HepG2 (cell line): ENCODE measurements around the gene EBF3. TPM values are rescaled to one million over a fixed set of nuclear protein-coding genes. Genes with fewer than 3 reads are reported as not detected.

Experiments used
- ATAC-seq: fragments of 200-7000 bp; cut with Tn5 transposase; 3 replicates; pipeline ENCODE4 v1.9.1; 2020; ENCODE audit warnings: mild to moderate bottlenecking, moderate library complexity
- BruUV-seq: library from RNA; stranded (reverse); fragments of 400-500 nt; replicated peaks from 2 replicates; lab custom pipeline; 2021; lab: Mats Ljungman, UMichigan
- CTCF ChIA-PET: fragments of 300-600 bp; formaldehyde crosslinking; extraction: SDS; loops from one replicate; lab custom pipeline; 2021; ENCODE audit warnings: low total read pairs, inconsistent platforms, low intra/inter-chr PET ratio; lab: Yijun Ruan, JAX
- POLR2A ChIA-PET: fragments of 350-600 bp; sonication (Branson Sonifier 250); formaldehyde crosslinking; loops from one replicate; lab custom pipeline; 2020; ENCODE audit warnings: antibody characterized with exemption, inconsistent platforms; lab: Yijun Ruan, JAX
- DNase-seq: peaks from one replicate; pipeline ENCODE4 v3.0.0-alpha.2; 2015; ENCODE audit warnings: low spot score
- FAIRE-seq: peaks from 3 replicates; lab custom pipeline; 2011; peaks lifted over from hg19 to GRCh38; lab: Jason Lieb, UNC
- H2AFZ ChIP-seq: one replicate; pipeline ENCODE4 v1.6.1; 2011; ENCODE audit warnings: low read length, inconsistent platforms
- H3K27ac ChIP-seq: fragments of 300-600 bp; 3 replicates; pipeline ENCODE4 v1.8.0; 2011; ENCODE audit warnings: mixed run types, mild to moderate bottlenecking, mixed read lengths, low read length, inconsistent platforms; ENCODE audit not compliant: insufficient read depth; ENCODE audit errors: extremely low read length
- H3K27me3 ChIP-seq, 2 experiments: fragments of 200-600 bp in 1 of 2; 2 replicates in 1 of 2; 3 replicates in 1 of 2; pipeline versions ENCODE4 v1.6.0 to v1.8.0; 2011; ENCODE audit warnings: low read length in 2 of 2, mild to moderate bottlenecking in 2 of 2, moderate library complexity in 2 of 2, inconsistent platforms in 1 of 2; ENCODE audit not compliant: insufficient read depth in 2 of 2, control insufficient read depth in 1 of 2
- H3K36me3 ChIP-seq, 2 experiments: fragments of 200-600 bp in 1 of 2; replicated peaks in 1 of 2; 2 replicates in 1 of 2; 3 replicates in 1 of 2; pipeline versions ENCODE4 v1.5.1 to v1.8.0; 2011; ENCODE audit warnings: low read length in 2 of 2, inconsistent platforms in 1 of 2; ENCODE audit not compliant: insufficient read depth in 2 of 2, control insufficient read depth in 1 of 2
- H3K4me1 ChIP-seq: 2 replicates; pipeline ENCODE4 v1.5.1; 2012; ENCODE audit warnings: low read length, inconsistent platforms; ENCODE audit not compliant: insufficient read depth
- H3K4me2 ChIP-seq: 2 replicates; pipeline ENCODE4 v1.6.0; 2011; ENCODE audit warnings: low read depth, low read length, inconsistent platforms
- H3K4me3 ChIP-seq, 3 experiments: fragments of 200-600 bp in 1 of 3; sonication (generic), shearing (Covaris generic) in 1 of 3; replicated peaks in 1 of 3; 2 replicates each; pipeline ENCODE4 v1.5.1; 2011 to 2016; ENCODE audit warnings: low read length in 3 of 3, inconsistent platforms in 2 of 3, low read depth in 2 of 3, mild to moderate bottlenecking in 2 of 3, control low read depth in 1 of 3, mixed read lengths in 1 of 3; ENCODE audit not compliant: insufficient read depth in 1 of 3
- H3K79me2 ChIP-seq: one replicate; pipeline ENCODE4 v1.6.1; 2011; ENCODE audit warnings: low read length, inconsistent platforms; ENCODE audit not compliant: insufficient read depth
- H3K9ac ChIP-seq: 2 replicates; pipeline ENCODE4 v1.6.0; 2011; ENCODE audit warnings: mild to moderate bottlenecking, low read depth, low read length, inconsistent platforms; ENCODE audit not compliant: insufficient read depth
- H3K9me3 ChIP-seq: 2 replicates; pipeline ENCODE4 v1.5.1; 2012; ENCODE audit warnings: mild to moderate bottlenecking, low read length
- H4K20me1 ChIP-seq: 2 replicates; pipeline ENCODE4 v1.6.0; 2011; ENCODE audit warnings: inconsistent platforms, mild to moderate bottlenecking, low read length, moderate library complexity; ENCODE audit not compliant: insufficient read depth
- GZF1 ChIP-seq: sonication (generic); formaldehyde crosslinking; IDR thresholded peaks from 2 replicates; pipeline ENCODE4 v1.5.1; 2020; ENCODE audit warnings: mild to moderate bottlenecking, missing genetic modification reagents
- KLF12 ChIP-seq: sonication (generic); formaldehyde crosslinking; IDR thresholded peaks from 2 replicates; pipeline ENCODE4 v1.4.0; 2020; ENCODE audit warnings: missing genetic modification reagents, borderline replicate concordance
- LCORL ChIP-seq, 2 experiments: fragments of 450-650 bp in 1 of 2; sonication (generic) in 1 of 2; formaldehyde crosslinking in 1 of 2; IDR thresholded peaks; 2 replicates each; pipeline versions ENCODE4 v1.5.0 to v1.6.1; 2017 to 2020; ENCODE audit warnings: antibody characterized with exemption in 1 of 2, missing genetic modification reagents in 1 of 2
- POGZ ChIP-seq: sonication (generic); formaldehyde crosslinking; IDR thresholded peaks from 2 replicates; pipeline ENCODE4 v1.4.0; 2020; ENCODE audit warnings: mild to moderate bottlenecking, missing genetic modification reagents
- POLR2A ChIP-seq, 2 experiments: IDR thresholded peaks; 2 replicates each; pipeline ENCODE4 v1.6.1; 2011; ENCODE audit warnings: low read depth in 2 of 2, low read length in 2 of 2, mild to moderate bottlenecking in 1 of 2, moderate library complexity in 1 of 2; ENCODE audit not compliant: insufficient read depth in 1 of 2
- SALL1 ChIP-seq: sonication (generic); formaldehyde crosslinking; IDR thresholded peaks from 2 replicates; pipeline ENCODE4 v1.8.0; 2022; ENCODE audit warnings: mild to moderate bottlenecking, missing genetic modification reagents
- SAP130 ChIP-seq: IDR thresholded peaks from 2 replicates; pipeline ENCODE4 v1.6.1; 2016; ENCODE audit warnings: low read depth
- SCMH1 ChIP-seq: sonication (generic); formaldehyde crosslinking; IDR thresholded peaks from 2 replicates; pipeline ENCODE4 v1.9.0; 2021; ENCODE audit warnings: missing genetic modification reagents, mild to moderate bottlenecking, borderline replicate concordance
- SRSF1 ChIP-seq: fragments of 200-400 bp; formaldehyde crosslinking; optimal IDR thresholded peaks from 2 replicates; pipeline ENCODE3; 2017; ENCODE audit warnings: mild to moderate bottlenecking, low read depth, low read length, moderate library complexity
- TARDBP ChIP-seq: sonication (generic); formaldehyde crosslinking; IDR thresholded peaks from 2 replicates; pipeline ENCODE4 v1.8.0; 2022; ENCODE audit warnings: mild to moderate bottlenecking, missing genetic modification reagents
- TCF12 ChIP-seq, 2 experiments: fragments of 450-650 bp in 1 of 2; sonication (generic) in 1 of 2; formaldehyde crosslinking in 1 of 2; IDR thresholded peaks; 2 replicates each; pipeline versions ENCODE4 v1.6.1 to v1.8.0; 2017 to 2022; ENCODE audit warnings: antibody characterized with exemption in 1 of 2, mild to moderate bottlenecking in 1 of 2, missing genetic modification reagents in 1 of 2, moderate library complexity in 1 of 2
- TEF ChIP-seq: sonication (generic); formaldehyde crosslinking; IDR thresholded peaks from 2 replicates; pipeline ENCODE4 v1.5.0; 2020; ENCODE audit warnings: missing genetic modification reagents
- XRCC5 ChIP-seq: fragments of 200-400 bp; formaldehyde crosslinking; optimal IDR thresholded peaks from 2 replicates; pipeline ENCODE3; 2017; ENCODE audit warnings: mild to moderate bottlenecking, low read length
- ZNF253 ChIP-seq: sonication (generic); formaldehyde crosslinking; IDR thresholded peaks from 2 replicates; pipeline ENCODE4 v1.8.0; 2022; ENCODE audit warnings: mild to moderate bottlenecking, missing genetic modification reagents, borderline replicate concordance
- ZNF44 ChIP-seq: sonication (generic); formaldehyde crosslinking; IDR thresholded peaks from 2 replicates; pipeline ENCODE4 v1.5.1; 2020; ENCODE audit warnings: mild to moderate bottlenecking, missing genetic modification reagents
- ZNF546 ChIP-seq: sonication (generic); formaldehyde crosslinking; conservative IDR thresholded peaks from 2 replicates; pipeline ENCODE4 v1.8.1; 2023; ENCODE audit warnings: mild to moderate bottlenecking, missing genetic modification reagents
- ZSCAN21 ChIP-seq: sonication (generic); formaldehyde crosslinking; IDR thresholded peaks from 2 replicates; pipeline ENCODE4 v1.8.0; 2022; ENCODE audit warnings: mild to moderate bottlenecking, missing genetic modification reagents, moderate library complexity, borderline replicate concordance
- WGBS: methylation state at CpG from one replicate; pipeline ENCODE4 v1.1.6; 2017; ENCODE audit warnings: low lambda C conversion rate; 5-methylcytosine and 5-hydroxymethylcytosine counted together
- in situ Hi-C: cut with HindIII; loops from 2 replicates; pipeline ENCODE4 v1.10.0; 2017; ENCODE audit warnings: low pct_unique_long_range_greater_than_20kb; ENCODE audit not compliant: extremely low pct_ligation_motif_present
- intact Hi-C: fragments of 100-400 bp; cut with micrococcal nuclease; formaldehyde crosslinking; loops from one replicate; pipeline ENCODE4 v1.10.0; 2022; ENCODE audit not compliant: unreplicated experiment
- polyA plus RNA-seq, 8 experiments: library from polyadenylated mRNA; depleted of rRNA in 3 of 8; stranded (reverse) in 7 of 8; unstranded in 1 of 8; fragments of >200 nt; fragmentation: Illumina TruSeq in 4 of 8; extraction: Trizol in 4 of 8; gene quantifications; 2 replicates each; pipeline versions ENCODE4 v1.2.1 to v1.2.3, GENCODE V29; 2011 to 2016; ENCODE audit warnings: low read depth in 4 of 8, missing spikeins in 1 of 8, mixed read lengths in 1 of 8; ENCODE audit not compliant: insufficient read depth in 1 of 8
- total RNA-seq, 5 experiments: library from RNA; depleted of rRNA; stranded (reverse); fragments of >200 nt; fragmentation: Illumina TruSeq; extraction: Trizol; gene quantifications; 2 replicates each; pipeline ENCODE4 v1.2.3, GENCODE V29; 2016; ENCODE audit warnings: low read depth in 1 of 5
- TF ChIP-seq, protein P1 (sequence below): sonication (generic); formaldehyde crosslinking; IDR thresholded peaks from 2 replicates; pipeline ENCODE4 v1.4.0; 2020; ENCODE audit warnings: mild to moderate bottlenecking, low read depth, missing genetic modification reagents
- TF ChIP-seq, protein P2 (sequence below): sonication (generic); formaldehyde crosslinking; IDR thresholded peaks from 2 replicates; pipeline ENCODE4 v1.8.0; 2022; ENCODE audit warnings: mild to moderate bottlenecking, missing genetic modification reagents, borderline replicate concordance

EBF3 gene
- total and polyA plus RNA-seq, 2 of the 13 experiments (the other 11 are each of a cell fraction or from before 2014, with no cell fraction given), result not detected

DNA sequence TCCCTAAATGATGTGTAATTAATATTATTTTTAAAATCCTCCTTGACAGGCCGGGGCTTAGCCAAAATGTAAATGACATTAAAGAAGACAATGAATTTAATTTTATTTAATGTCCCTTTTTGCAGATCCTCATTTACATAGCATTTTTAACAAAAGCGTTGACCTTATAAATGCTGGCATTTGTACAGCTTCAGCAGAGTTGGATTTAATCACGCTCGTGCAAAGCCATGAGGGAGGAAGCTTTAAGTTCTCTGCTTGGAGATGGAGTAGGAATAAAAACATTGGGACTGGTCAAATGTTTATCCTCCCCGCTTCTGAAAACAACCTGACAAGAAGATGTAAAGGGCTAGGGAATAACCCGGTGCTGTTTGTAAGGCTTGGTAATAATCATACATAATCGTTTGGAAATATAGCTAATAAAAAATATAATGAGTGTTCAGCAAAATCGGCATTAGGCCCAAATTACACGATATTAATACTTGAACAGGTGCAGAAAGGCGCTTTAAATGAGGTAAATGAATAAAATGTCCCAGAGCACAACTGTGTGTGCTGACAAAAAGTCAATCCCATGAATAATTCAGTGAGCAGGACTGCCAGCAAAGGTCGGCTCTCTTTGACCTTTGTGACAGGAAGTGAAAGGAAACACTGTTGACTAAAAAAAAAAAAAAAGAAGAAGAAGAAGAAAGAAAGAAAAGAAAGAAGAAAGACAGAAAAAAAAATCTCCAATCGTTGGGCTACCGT is 11.5 kb downstream of the EBF3 start (continued):
- TF ChIP-seq TCF12 (IDR thresholded peaks at IDR 0.05) (no peak), TCF12 (CRISPR knock-in tag; IDR thresholded peaks at IDR 0.05) (no peak), XRCC5 (no peak), SALL1 (no peak), TARDBP (CRISPR knock-in tag) (no peak), ZNF44 (no peak), TEF (CRISPR knock-in tag) (no peak), POLR2A (IDR thresholded peaks at IDR 0.05; ENCODE audit: insufficient read depth in 1 of 2, low read depth in 2 of 2, low read length in 2 of 2) (no peak)
- TF ChIP-seq, protein P1, sequence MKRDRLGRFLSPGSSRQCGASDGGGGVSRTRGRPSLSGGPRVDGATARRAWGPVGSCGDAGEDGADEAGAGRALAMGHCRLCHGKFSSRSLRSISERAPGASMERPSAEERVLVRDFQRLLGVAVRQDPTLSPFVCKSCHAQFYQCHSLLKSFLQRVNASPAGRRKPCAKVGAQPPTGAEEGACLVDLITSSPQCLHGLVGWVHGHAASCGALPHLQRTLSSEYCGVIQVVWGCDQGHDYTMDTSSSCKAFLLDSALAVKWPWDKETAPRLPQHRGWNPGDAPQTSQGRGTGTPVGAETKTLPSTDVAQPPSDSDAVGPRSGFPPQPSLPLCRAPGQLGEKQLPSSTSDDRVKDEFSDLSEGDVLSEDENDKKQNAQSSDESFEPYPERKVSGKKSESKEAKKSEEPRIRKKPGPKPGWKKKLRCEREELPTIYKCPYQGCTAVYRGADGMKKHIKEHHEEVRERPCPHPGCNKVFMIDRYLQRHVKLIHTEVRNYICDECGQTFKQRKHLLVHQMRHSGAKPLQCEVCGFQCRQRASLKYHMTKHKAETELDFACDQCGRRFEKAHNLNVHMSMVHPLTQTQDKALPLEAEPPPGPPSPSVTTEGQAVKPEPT (CRISPR knock-in tag), result no peak

GRCh38 chr10:129951970-129952265 is 12.2 kb downstream of the EBF3 start:
- H3K4me2 ChIP-seq, result no peak overlapping the region
- no peaks in the 10 kb centered on the region for H3K36me3 ChIP-seq
- H3K27me3 ChIP-seq, result peaks cover 4 to 19% of the 10 kb centered on the region in 2 experiments; a peak in 4 of 5 replicates
- peaks cover 13% of the 10 kb centered on the region for H3K4me1 ChIP-seq
- no TSS peak for BruUV-seq
- WGBS, result 52% methylated on average over 4 of the region's 4 CpGs
- DNase-seq (no peak), ATAC-seq (no peak), FAIRE-seq (no peak)
- H3K79me2 ChIP-seq, result no peaks in the 10 kb centered on the region
- H2AFZ ChIP-seq, result no peak overlapping the region
- H3K9ac ChIP-seq, result no peak overlapping the region
- H3K9me3 ChIP-seq, result no peaks in the 10 kb centered on the region
- H3K4me3 ChIP-seq, result no peak overlapping the region
- in situ Hi-C loops, result loop anchor here (25.0 kb wide), 1 partner anchor 1690 kb away; no protein-coding TSS in a partner anchor
- intact Hi-C loops, result no loop called here
- no peak overlapping the region for H3K27ac ChIP-seq
- CTCF ChIA-PET, result no interaction called here
- H4K20me1 ChIP-seq, result no peaks in the 10 kb centered on the region
- POLR2A ChIA-PET, result no interaction called here
- no peak for TF ChIP-seq SRSF1
- no peak for TF ChIP-seq SCMH1 (CRISPR knock-in tag)
- no peak for TF ChIP-seq POGZ
- TF ChIP-seq GZF1, result no peak
- TF ChIP-seq ZNF546 (CRISPR knock-in tag), result no peak
- no peak for TF ChIP-seq ZNF253 (CRISPR knock-in tag)
- no peak for TF ChIP-seq SAP130 (CRISPR knock-in tag)
- TF ChIP-seq ZSCAN21 (CRISPR knock-in tag), result no peak
- no peak for TF ChIP-seq LCORL (IDR thresholded peaks at IDR 0.05)
- TF ChIP-seq LCORL (CRISPR knock-in tag; IDR thresholded peaks at IDR 0.05), result no peak
- TF ChIP-seq, protein P2, sequence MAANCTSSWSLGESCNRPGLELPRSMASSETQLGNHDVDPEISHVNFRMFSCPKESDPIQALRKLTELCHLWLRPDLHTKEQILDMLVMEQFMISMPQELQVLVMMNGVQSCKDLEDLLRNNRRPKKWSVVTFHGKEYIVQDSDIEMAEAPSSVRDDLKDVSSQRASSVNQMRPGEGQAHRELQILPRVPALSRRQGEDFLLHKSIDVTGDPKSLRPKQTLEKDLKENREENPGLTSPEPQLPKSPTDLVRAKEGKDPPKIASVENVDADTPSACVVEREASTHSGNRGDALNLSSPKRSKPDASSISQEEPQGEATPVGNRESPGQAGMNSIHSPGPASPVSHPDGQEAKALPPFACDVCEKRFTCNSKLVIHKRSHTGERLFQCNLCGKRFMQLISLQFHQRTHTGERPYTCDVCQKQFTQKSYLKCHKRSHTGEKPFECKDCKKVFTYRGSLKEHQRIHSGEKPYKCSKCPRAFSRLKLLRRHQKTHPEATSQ, result no peak
- TF ChIP-seq KLF12 (CRISPR knock-in tag), result no peak
